GOT3 (cell line): Measurements from ENCODE around the gene EYS.
"Not testable (repeated sequence)": the region's sequence is repeated elsewhere in the genome, so short reads cannot be mapped to it uniquely, and the experiment has no call there.

Source experiments
- DNase-seq: peaks from one replicate; lab custom pipeline; 2025; ENCODE audit warnings: mixed read lengths; lab: John Stamatoyannopoulos, UW

Gene EYS

GRCh38 chr6:64476935-64477334 lies 1230.1 kb downstream of the EYS start:
- DNase-seq = no peak

- not testable (repeated sequence) for DNase-seq
These were observed 1237.6 kb downstream of the EYS start for GRCh38 chr6:64469405-64469804.

GRCh38 chr6:64467656-64468055 lies 1239.4 kb downstream of the EYS start:
- DNase-seq = no peak

DNA sequence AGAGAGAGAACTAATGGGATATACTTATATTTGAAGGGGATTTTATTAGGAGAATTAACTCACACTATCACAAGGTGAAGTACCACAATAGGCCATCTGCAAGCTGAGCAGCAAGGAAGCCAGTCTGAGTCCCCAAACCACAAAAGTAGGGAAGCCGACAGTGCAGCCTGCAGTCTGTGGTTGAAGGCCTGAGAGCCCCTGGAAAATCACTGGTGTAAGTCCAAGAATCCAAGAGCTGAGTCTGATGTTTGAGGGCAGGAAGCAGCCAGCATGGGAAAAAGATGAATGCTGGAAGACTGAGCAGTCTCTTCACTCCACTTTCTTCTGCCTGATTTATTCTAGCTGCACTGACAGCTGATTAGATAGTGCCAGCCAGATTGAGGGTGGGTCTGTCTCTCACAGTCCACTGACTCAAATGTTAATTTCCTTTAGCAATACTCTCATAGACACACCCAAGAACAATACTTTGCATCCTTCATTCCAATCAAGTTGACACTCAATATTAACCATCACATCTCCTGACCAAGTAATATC lies 1247.5 kb downstream of the EYS start:
- no peak for DNase-seq

DNA sequence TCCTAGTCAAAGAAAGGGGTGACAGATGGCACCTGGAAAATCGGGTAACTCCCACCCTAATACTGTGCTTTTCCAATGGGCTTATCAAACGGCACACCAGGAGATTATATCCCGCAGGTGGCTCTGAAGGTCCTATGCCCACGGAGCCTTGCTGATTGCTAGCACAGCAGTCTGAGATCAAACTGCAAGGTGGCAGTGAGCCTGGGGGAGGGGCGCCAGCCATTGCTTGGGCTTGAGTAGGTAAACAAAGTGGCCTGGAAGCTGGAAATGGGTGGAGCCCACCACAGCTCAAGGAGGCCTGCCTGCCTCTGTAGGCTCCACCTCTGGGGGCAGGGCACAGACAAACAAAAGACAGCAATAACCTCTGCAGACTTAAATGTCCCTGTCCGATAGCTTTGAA lies 1258.9 kb downstream of the EYS start:
- DNase-seq = not testable (repeated sequence)

DNA sequence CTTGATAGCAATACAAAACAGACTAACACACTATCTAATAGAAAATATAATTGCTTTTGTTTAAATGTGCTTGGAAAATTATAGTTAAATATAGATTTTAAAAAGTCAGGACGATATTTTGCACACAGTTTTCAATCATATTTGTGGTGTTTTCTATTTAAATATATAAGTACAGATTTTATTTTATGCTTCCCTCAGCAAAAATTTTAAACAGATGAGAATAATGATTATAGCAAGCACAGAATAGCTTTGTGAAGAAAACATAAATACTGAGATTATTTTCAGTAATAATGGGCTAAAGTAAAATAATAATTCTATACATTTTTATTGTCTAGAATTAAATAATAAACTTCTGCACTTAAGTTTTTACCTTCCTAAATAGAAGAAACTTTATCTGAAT lies 1262.0 kb downstream of the EYS start:
- no peak for DNase-seq

- no peak for DNase-seq
These were observed 1267.8 kb downstream of the EYS start for GRCh38 chr6:64439274-64439673.

- no peak for DNase-seq
These were observed 1269.0 kb downstream of the EYS start for GRCh38 chr6:64437996-64438395.

GRCh38 chr6:64429926-64430325 lies 1277.1 kb downstream of the EYS start:
- DNase-seq = no peak

DNA sequence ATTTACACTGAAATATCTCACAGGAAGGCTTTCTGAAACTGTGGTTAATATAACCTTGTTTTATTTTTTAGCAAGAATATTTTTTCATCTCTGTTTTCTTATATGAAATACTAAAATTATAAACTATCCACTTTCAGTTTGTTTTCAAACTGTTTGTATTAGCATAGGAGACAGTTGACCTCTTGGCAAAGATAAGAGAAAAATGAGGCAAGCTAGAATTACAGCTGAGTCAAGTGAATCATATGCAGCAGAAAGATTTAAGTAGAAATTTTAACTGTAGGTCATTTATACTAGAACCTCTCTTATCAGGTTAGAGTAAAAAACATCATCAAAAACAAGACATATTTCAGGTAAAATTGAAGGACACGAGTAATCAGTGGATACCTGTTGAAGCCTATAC lies 1278.8 kb downstream of the EYS start:
- no peak for DNase-seq

GRCh38 chr6:64415926-64416325 lies 1291.1 kb downstream of the EYS start:
- DNase-seq = no peak

- DNase-seq = no peak
These were observed 1295.8 kb downstream of the EYS start for GRCh38 chr6:64411226-64411625.

- no peak for DNase-seq
These were observed 1297.1 kb downstream of the EYS start for GRCh38 chr6:64409948-64410347.

DNA sequence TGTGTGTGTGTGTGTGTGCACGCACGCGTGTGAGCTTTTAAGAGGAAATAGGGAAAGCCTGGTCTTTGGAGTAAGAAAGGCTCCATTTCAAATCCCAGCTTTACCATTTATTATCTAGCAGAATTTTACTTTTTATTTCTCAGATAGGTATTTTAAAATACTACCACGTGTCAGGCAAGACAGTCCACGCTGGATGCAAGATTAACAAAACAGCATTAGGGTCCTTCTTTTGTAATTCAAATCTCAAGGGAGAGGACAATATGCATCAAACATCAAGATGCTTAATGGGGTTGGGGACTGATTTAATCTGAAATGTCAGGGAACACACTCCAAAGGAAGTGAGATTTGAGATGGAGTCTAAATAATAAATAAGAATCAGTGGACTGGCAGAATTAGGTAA lies 1302.6 kb downstream of the EYS start:
- DNase-seq = no peak

- no peak for DNase-seq
These were observed 1323.7 kb downstream of the EYS start for GRCh38 chr6:64383277-64383676.

GRCh38 chr6:64376394-64376793 lies 1330.6 kb downstream of the EYS start:
- DNase-seq = no peak

- DNase-seq = no peak
These were observed 1349.6 kb downstream of the EYS start for GRCh38 chr6:64357430-64357829.

GRCh38 chr6:64347411-64347810 lies 1359.6 kb downstream of the EYS start:
- no peak for DNase-seq

DNA sequence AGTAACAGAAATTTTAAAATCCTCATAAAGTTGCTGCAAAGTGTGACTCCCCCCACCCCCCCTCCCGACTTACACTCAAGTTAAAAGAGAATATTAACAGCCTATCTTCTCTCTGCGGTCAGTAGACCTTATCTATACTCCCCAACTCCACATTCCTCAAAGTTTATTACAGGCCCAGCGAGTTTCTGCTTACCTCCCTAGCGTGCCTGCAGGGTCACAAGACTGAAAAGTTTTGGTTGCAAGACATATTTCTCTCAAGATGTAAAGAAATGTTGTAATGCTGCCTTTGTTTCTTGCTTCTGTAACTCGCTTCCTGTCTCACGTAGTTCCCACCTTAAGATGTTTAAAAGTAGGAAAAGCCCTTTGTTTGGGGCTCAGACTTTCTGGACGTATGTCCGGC lies 1371.8 kb downstream of the EYS start:
- no peak for DNase-seq

DNA sequence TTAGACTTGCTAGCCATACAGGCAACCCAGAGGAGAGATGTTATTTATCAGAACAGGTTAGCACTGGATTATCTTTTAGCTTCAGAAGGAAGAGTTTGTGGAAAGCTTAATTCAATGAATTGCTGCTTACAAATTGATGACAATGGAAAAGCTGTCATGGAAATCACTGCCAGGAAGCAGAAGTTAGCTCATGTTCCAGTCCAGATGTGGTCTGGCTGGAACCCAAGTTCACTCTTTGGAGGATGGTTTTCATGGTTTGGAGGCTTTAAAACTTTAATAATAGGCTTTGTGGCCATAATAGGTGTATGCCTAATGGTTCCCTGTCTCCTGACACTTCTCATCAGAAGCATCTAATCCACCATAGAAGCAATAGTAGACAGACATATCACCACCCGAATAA lies 1372.4 kb downstream of the EYS start:
- no peak for DNase-seq

GRCh38 chr6:64330694-64331307 lies 1376.2 kb downstream of the EYS start:
- no peak for DNase-seq

DNA sequence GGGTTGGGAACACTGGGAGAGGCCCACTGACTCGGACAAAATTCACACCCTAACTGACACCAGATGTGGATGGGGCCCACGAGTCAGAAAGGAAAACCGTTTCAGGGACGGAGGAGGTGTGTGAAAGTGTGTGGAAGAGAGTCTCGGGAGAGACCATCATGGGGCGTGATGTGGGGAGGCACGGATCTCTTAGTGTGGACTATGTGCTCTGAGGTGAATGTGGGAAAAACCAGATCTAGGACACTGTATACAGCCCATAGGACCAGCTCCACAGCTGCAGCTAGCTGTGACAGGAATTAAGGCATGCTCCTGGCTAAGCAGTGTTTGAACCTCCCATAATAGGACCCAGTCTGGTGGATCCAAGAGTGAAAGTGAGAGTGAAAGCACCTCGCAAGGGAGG lies 1380.1 kb downstream of the EYS start:
- no peak for DNase-seq

DNA sequence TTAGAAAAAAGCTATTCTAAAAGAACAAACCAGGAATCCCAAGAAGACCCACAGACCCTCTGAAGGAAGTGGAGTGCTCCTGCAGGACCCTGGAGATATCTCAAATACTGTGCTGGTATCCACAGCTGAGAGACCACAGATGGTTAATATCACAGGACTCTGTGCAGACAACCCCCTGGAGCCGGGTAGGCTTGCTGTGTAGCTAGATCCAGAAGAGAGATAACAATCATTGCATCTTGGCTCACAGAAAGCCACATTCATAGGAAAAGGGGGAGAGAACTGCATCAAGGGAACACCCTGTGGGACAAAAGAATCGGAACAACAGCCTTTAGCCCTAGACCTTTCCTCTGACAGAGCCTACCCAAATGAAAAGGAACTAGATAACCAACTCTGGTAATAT lies 1381.9 kb downstream of the EYS start:
- no peak for DNase-seq

DNA sequence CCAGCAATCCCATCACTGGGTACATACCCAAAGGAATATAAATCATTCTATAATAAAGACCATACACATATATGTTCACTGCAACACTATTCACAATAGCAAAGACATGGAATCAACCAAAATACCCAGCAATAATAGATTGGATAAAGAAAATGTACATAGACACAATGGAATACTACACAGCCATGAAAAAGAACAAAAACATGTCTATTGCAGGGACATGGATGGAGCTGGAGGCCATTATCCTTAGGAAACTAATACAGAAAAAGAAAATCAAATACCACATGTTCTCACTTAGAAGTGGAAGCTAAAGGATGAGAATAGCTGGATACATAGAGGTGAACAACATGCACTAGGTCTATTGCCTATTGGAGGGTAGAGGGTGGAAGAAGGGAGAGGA lies 1396.8 kb downstream of the EYS start:
- no peak for DNase-seq
